NB4 (cell line): ENCODE measurements around the gene PSMD13.

Source experiments
- MYC ChIP-seq: IDR thresholded peaks from 2 replicates; pipeline ENCODE4 v1.6.1; 2011; ENCODE audit warnings: low read depth, low read length
- POLR2A ChIP-seq: IDR thresholded peaks from 2 replicates; pipeline ENCODE4 v1.6.1; 2011; ENCODE audit warnings: mild to moderate bottlenecking; ENCODE audit not compliant: insufficient read length; ENCODE audit errors: extremely low read depth
- TF ChIP-seq, protein P1 (sequence below): IDR thresholded peaks from one replicate; pipeline ENCODE4 v1.5.1; 2012; ENCODE audit warnings: low read depth, low read length
- TF ChIP-seq, protein P2 (sequence below): IDR thresholded peaks from 2 replicates; pipeline ENCODE4 v1.6.1; 2011; ENCODE audit warnings: low read depth, low read length

DNA sequence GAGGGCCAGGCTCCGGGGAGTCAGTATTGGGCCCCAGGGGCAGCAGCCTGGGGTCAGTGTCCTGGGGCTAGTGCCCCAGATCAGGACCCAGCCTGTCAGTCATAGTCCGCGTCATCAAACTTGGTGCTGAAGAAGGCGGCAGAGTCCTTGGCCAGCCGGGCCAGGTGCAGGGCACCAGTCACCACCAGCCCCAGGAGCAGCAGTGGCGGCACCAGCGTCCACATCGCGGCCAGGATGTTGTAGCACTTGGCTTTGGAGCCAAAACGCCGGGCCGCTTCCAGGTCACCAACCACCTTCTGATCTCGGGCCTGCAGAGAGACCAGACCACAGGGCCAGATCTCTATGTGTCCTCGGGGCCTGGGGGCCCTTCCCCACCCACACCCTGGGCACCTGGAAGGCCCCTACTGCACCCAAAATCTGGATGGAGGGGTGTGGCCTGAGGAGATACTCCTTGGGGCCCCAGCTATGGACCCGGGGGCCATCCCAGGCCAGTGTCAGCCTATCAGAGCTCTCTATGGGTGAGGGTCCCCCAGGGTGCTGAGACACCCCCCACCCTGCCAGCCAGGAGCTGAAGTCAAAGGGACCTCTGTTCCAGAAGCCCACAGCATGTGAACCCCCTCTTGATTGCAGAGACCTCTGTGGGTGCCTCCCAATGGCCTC lies 61.8 kb downstream of the PSMD13 start:
- TF ChIP-seq, protein P1, sequence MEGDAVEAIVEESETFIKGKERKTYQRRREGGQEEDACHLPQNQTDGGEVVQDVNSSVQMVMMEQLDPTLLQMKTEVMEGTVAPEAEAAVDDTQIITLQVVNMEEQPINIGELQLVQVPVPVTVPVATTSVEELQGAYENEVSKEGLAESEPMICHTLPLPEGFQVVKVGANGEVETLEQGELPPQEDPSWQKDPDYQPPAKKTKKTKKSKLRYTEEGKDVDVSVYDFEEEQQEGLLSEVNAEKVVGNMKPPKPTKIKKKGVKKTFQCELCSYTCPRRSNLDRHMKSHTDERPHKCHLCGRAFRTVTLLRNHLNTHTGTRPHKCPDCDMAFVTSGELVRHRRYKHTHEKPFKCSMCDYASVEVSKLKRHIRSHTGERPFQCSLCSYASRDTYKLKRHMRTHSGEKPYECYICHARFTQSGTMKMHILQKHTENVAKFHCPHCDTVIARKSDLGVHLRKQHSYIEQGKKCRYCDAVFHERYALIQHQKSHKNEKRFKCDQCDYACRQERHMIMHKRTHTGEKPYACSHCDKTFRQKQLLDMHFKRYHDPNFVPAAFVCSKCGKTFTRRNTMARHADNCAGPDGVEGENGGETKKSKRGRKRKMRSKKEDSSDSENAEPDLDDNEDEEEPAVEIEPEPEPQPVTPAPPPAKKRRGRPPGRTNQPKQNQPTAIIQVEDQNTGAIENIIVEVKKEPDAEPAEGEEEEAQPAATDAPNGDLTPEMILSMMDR, result no peak
- TF ChIP-seq POLR2A (no peak), MYC (no peak)
- TF ChIP-seq, protein P2, sequence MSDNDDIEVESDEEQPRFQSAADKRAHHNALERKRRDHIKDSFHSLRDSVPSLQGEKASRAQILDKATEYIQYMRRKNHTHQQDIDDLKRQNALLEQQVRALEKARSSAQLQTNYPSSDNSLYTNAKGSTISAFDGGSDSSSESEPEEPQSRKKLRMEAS, result no peak
